ENCODE measurements around the gene PSG5. TPM values are rescaled to one million over a fixed set of nuclear protein-coding genes. Genes with fewer than 3 reads are reported as not detected.
"Not testable (repeated sequence)": the region's sequence is repeated elsewhere in the genome, so short reads cannot be mapped to it uniquely, and the experiment has no call there.

Gene PSG5
- total RNA-seq, 1 donor from 2014 or later, result not detected

- intact Hi-C loops (cut with DNase I); H3K27me3 ChIP-seq; DNase-seq (ENCODE audit: extremely low spot score in 2 of 2); H3K36me3 ChIP-seq; H3K27ac ChIP-seq; H3K4me3 ChIP-seq; H3K4me1 ChIP-seq; H3K9me3 ChIP-seq: not testable (repeated sequence)
Measured at GRCh38 chr19:43188092-43188491, 1.8 kb upstream of the PSG5 start.

- H3K27ac ChIP-seq; DNase-seq (ENCODE audit: extremely low spot score in 2 of 2); H3K9me3 ChIP-seq; H3K4me1 ChIP-seq; H3K36me3 ChIP-seq; H3K27me3 ChIP-seq; H3K4me3 ChIP-seq; intact Hi-C loops (cut with DNase I): not testable (repeated sequence)
Measured at GRCh38 chr19:43181869-43182771, 4.2 kb downstream of the PSG5 start.

GRCh38 chr19:43179569-43180147 is 6.7 kb downstream of the PSG5 start:
- DNase-seq (ENCODE audit: extremely low spot score in 2 of 2); H3K27ac ChIP-seq; H3K36me3 ChIP-seq; H3K27me3 ChIP-seq; H3K4me1 ChIP-seq; H3K4me3 ChIP-seq; intact Hi-C loops (cut with DNase I); H3K9me3 ChIP-seq: not testable (repeated sequence)

GRCh38 chr19:43178577-43178976 is 7.8 kb downstream of the PSG5 start:
- H3K9me3 ChIP-seq; DNase-seq (ENCODE audit: extremely low spot score in 2 of 2); H3K27ac ChIP-seq; H3K4me1 ChIP-seq; H3K4me3 ChIP-seq; intact Hi-C loops (cut with DNase I); H3K36me3 ChIP-seq; H3K27me3 ChIP-seq: not testable (repeated sequence)

- H3K4me1 ChIP-seq; H3K36me3 ChIP-seq; H3K9me3 ChIP-seq; intact Hi-C loops (cut with DNase I); H3K27ac ChIP-seq; DNase-seq (ENCODE audit: extremely low spot score in 2 of 2); H3K4me3 ChIP-seq; H3K27me3 ChIP-seq: not testable (repeated sequence)
Measured at GRCh38 chr19:43165906-43166305, 20.4 kb downstream of the PSG5 start.

GRCh38 chr19:43163135-43163534 is 23.2 kb downstream of the PSG5 start:
- not testable (repeated sequence) for H3K4me3 ChIP-seq, H3K4me1 ChIP-seq, H3K27ac ChIP-seq

GRCh38 chr19:43162261-43162660 is 24.1 kb downstream of the PSG5 start:
- intact Hi-C loops (cut with DNase I); H3K9me3 ChIP-seq; H3K4me3 ChIP-seq; H3K27me3 ChIP-seq; H3K27ac ChIP-seq; DNase-seq (ENCODE audit: extremely low spot score in 2 of 2); H3K36me3 ChIP-seq; H3K4me1 ChIP-seq: not testable (repeated sequence)

More at GRCh38 chr19:43163135-43163534, 23.2 kb downstream of the PSG5 start:
- H3K9me3 ChIP-seq; H3K36me3 ChIP-seq; DNase-seq (ENCODE audit: extremely low spot score in 2 of 2); intact Hi-C loops (cut with DNase I); H3K27me3 ChIP-seq: not testable (repeated sequence)

- no peak overlapping the region for H3K27ac ChIP-seq
- no peaks in the 10 kb centered on the region for H3K9me3 ChIP-seq
- no peaks in the 10 kb centered on the region for H3K27me3 ChIP-seq
- no peak for DNase-seq (ENCODE audit: extremely low spot score in 2 of 2)
- intact Hi-C loops (cut with DNase I), result no loop called here
- no peaks in the 10 kb centered on the region for H3K36me3 ChIP-seq
- no peak overlapping the region for H3K4me3 ChIP-seq
- TF ChIP-seq POLR2AphosphoS5 (IDR thresholded peaks at IDR 0.05; ENCODE audit: insufficient read depth in 1 of 2, low read depth in 1 of 2) (no peak), CTCF (IDR thresholded peaks at IDR 0.05) (no peak), POLR2A (IDR thresholded peaks at IDR 0.05) (no peak)
- no peaks in the 10 kb centered on the region for H3K4me1 ChIP-seq
Measured at GRCh38 chr19:43152214-43152613, 34.1 kb downstream of the PSG5 start.

GRCh38 chr19:43149788-43150187 is 36.5 kb downstream of the PSG5 start:
- H3K36me3 ChIP-seq; DNase-seq (ENCODE audit: extremely low spot score in 2 of 2); H3K4me1 ChIP-seq; H3K27ac ChIP-seq; H3K27me3 ChIP-seq; H3K4me3 ChIP-seq; intact Hi-C loops (cut with DNase I); H3K9me3 ChIP-seq: not testable (repeated sequence)
